ENCODE results near the gene DMD.

The DMD gene

GRCh38 chrX:32480019-32480418 lies 731.3 kb downstream of the DMD start:
- no peak overlapping the region for H3K27ac ChIP-seq
- DNase-seq (ENCODE audit: low spot score) = no peak
- H3K4me3 ChIP-seq = no peak overlapping the region
- no peak for TF ChIP-seq CTCF (IDR thresholded peaks at IDR 0.05)

- TF ChIP-seq CTCF (IDR thresholded peaks at IDR 0.05) = no peak
- DNase-seq (ENCODE audit: low spot score) = no peak
- H3K4me3 ChIP-seq = no peak overlapping the region
- no peak overlapping the region for H3K27ac ChIP-seq
Measured at GRCh38 chrX:32472364-32472763, 739.0 kb downstream of the DMD start.

GRCh38 chrX:32455704-32456103 lies 755.6 kb downstream of the DMD start:
- TF ChIP-seq CTCF (IDR thresholded peaks at IDR 0.05) = no peak
- no peak for DNase-seq (ENCODE audit: low spot score)
- Histone ChIP-seq H3K27ac (no peak overlapping the region), H3K4me3 (no peak overlapping the region)

GRCh38 chrX:32451954-32452695 lies 759.2 kb downstream of the DMD start:
- no peak for DNase-seq (ENCODE audit: low spot score)
- no peak for TF ChIP-seq CTCF (IDR thresholded peaks at IDR 0.05)
- H3K4me3 ChIP-seq = no peak overlapping the region
- no peak overlapping the region for H3K27ac ChIP-seq

GRCh38 chrX:32448945-32449344 lies 762.4 kb downstream of the DMD start:
- H3K27ac ChIP-seq = no peak overlapping the region
- no peak for TF ChIP-seq CTCF (IDR thresholded peaks at IDR 0.05)
- no peak for DNase-seq (ENCODE audit: low spot score)
- H3K4me3 ChIP-seq = no peak overlapping the region

GRCh38 chrX:32448320-32448719 lies 763.0 kb downstream of the DMD start:
- TF ChIP-seq CTCF (IDR thresholded peaks at IDR 0.05) = no peak
- peak overlapping the region; percentile 32 for H3K4me3 ChIP-seq
- no peak for DNase-seq (ENCODE audit: low spot score)
- no peak overlapping the region for H3K27ac ChIP-seq

GRCh38 chrX:32447640-32448039 lies 763.7 kb downstream of the DMD start:
- Histone ChIP-seq H3K4me3 (no peak overlapping the region), H3K27ac (no peak overlapping the region)
- no peak for TF ChIP-seq CTCF (IDR thresholded peaks at IDR 0.05)
- no peak for DNase-seq (ENCODE audit: low spot score)
